ENCODE data around the gene MPHOSPH6. TPM values are rescaled to one million over a fixed set of nuclear protein-coding genes. Genes with fewer than 3 reads are reported as not detected.
"Not testable (repeated sequence)": the region's sequence is repeated elsewhere in the genome, so short reads cannot be mapped to it uniquely, and the experiment has no call there.

MPHOSPH6 gene
- total RNA-seq, 1 donor from 2014 or later = 23.7 TPM

GRCh38 chr16:82124651-82125050 lies 45.4 kb downstream of the MPHOSPH6 start:
- DNase-seq (ENCODE audit: low spot score) = no peak

- DNase-seq (ENCODE audit: low spot score) = no peak
These were observed 50.6 kb downstream of the MPHOSPH6 start for GRCh38 chr16:82119405-82119804.

- DNase-seq (ENCODE audit: low spot score) = no peak
These were observed 51.3 kb downstream of the MPHOSPH6 start for GRCh38 chr16:82118749-82119148.

GRCh38 chr16:82116535-82116934 lies 53.5 kb downstream of the MPHOSPH6 start:
- DNase-seq (ENCODE audit: low spot score) = no peak

- DNase-seq (ENCODE audit: low spot score) = no peak
These were observed 56.3 kb downstream of the MPHOSPH6 start for GRCh38 chr16:82113741-82114140.

- no peak for DNase-seq (ENCODE audit: low spot score)
These were observed 58.1 kb downstream of the MPHOSPH6 start for GRCh38 chr16:82111944-82112343.

GRCh38 chr16:82109266-82109665 lies 60.8 kb downstream of the MPHOSPH6 start:
- not testable (repeated sequence) for DNase-seq (ENCODE audit: low spot score)

- DNase-seq (ENCODE audit: low spot score) = no peak
These were observed 61.2 kb downstream of the MPHOSPH6 start for GRCh38 chr16:82108774-82109173.

GRCh38 chr16:82108100-82108499 lies 61.9 kb downstream of the MPHOSPH6 start:
- no peak for DNase-seq (ENCODE audit: low spot score)

GRCh38 chr16:82105107-82105506 lies 64.9 kb downstream of the MPHOSPH6 start:
- no peak for DNase-seq (ENCODE audit: low spot score)

Other genes with a start within 250 kb of the MPHOSPH6 start
- 0.77 TPM for gene SDR42E1, start 158.8 kb downstream of the MPHOSPH6 start, total RNA-seq
- 0.71 TPM for gene HSD17B2, start 135.0 kb downstream of the MPHOSPH6 start, total RNA-seq

Data from mesenteric fat pad (tissue), 1 donor.